Common myeloid progenitor, CD34-positive (primary cell): ENCODE data around the gene FBXL19.

Experiments used
- CTCF ChIA-PET: fragments of 350-600 bp; sonication (Branson Sonifier 250); formaldehyde crosslinking; loops from one replicate; lab custom pipeline; 2021; ENCODE audit warnings: antibody characterized with exemption; lab: Charles Lee
- POLR2A ChIA-PET: fragments of 350-600 bp; sonication (Branson Sonifier 250); formaldehyde crosslinking; loops from one replicate; lab custom pipeline; 2021; ENCODE audit warnings: antibody characterized with exemption; lab: Charles Lee
- DNase-seq, 3 donors: peaks; one replicate each; pipeline versions ENCODE4 v3.0.0 to v3.0.0-alpha.2; 2013
- H3K27ac ChIP-seq, 2 experiments: 1 replicate in 1 of 2; 2 replicates in 1 of 2; pipeline ENCODE4 v1.7.0; 2013; ENCODE audit warnings: inconsistent platforms in 2 of 2, low read length in 2 of 2, mild to moderate bottlenecking in 2 of 2, low read depth in 1 of 2, moderate library complexity in 1 of 2; ENCODE audit not compliant: severe bottlenecking in 2 of 2, insufficient read depth in 1 of 2, poor library complexity in 1 of 2
- H3K27me3 ChIP-seq, 5 experiments: replicated peaks in 2 of 5; 1 replicate in 3 of 5; 2 replicates in 2 of 5; pipeline versions ENCODE4 v1.6.1 to v1.7.0; 2013; ENCODE audit warnings: low read length in 4 of 5, mild to moderate bottlenecking in 2 of 5, moderate library complexity in 2 of 5, inconsistent platforms in 1 of 5; ENCODE audit not compliant: insufficient read depth in 5 of 5, control insufficient read depth in 4 of 5
- H3K36me3 ChIP-seq, 4 experiments: 1 replicate in 2 of 4; 2 replicates in 2 of 4; pipeline versions ENCODE4 v1.6.1 to v1.7.0; 2013; ENCODE audit warnings: low read length in 3 of 4, control low read depth in 1 of 4, mild to moderate bottlenecking in 1 of 4; ENCODE audit not compliant: control insufficient read depth in 4 of 4, insufficient read depth in 4 of 4
- H3K4me1 ChIP-seq, 4 experiments: 1 replicate in 3 of 4; 2 replicates in 1 of 4; pipeline versions ENCODE4 v1.6.1 to v1.7.1; 2013; ENCODE audit warnings: low read length in 3 of 4, mild to moderate bottlenecking in 3 of 4, control low read depth in 1 of 4, inconsistent platforms in 1 of 4, moderate library complexity in 1 of 4; ENCODE audit not compliant: control insufficient read depth in 4 of 4, insufficient read depth in 4 of 4; ENCODE audit errors: control extremely low read depth in 1 of 4
- H3K4me3 ChIP-seq, 7 experiments: 1 replicate in 4 of 7; 2 replicates in 3 of 7; pipeline versions ENCODE4 v1.5.1 to v1.7.0; 2013; ENCODE audit warnings: mild to moderate bottlenecking in 7 of 7, low read length in 6 of 7, moderate library complexity in 6 of 7, inconsistent platforms in 2 of 7, low read depth in 2 of 7, control low read depth in 1 of 7; ENCODE audit not compliant: insufficient read depth in 4 of 7, control insufficient read depth in 1 of 7; ENCODE audit errors: extremely low read depth in 1 of 7
- H3K9me3 ChIP-seq, 5 experiments: 1 replicate in 4 of 5; 2 replicates in 1 of 5; pipeline versions ENCODE4 v1.6.1 to v1.7.1; 2013; ENCODE audit warnings: low read length in 4 of 5, mild to moderate bottlenecking in 2 of 5, inconsistent platforms in 1 of 5, low read depth in 1 of 5, moderate library complexity in 1 of 5; ENCODE audit not compliant: control insufficient read depth in 4 of 5, insufficient read depth in 2 of 5; ENCODE audit errors: control extremely low read depth in 1 of 5
- WGBS: methylation state at CpG from one replicate; pipeline ENCODE4 v1.1.5; 2013; ENCODE audit not compliant: insufficient coverage; 5-methylcytosine and 5-hydroxymethylcytosine counted together

The FBXL19 gene

GRCh38 chr16:30992276-30992780, 69.0 kb downstream of the FBXL19 start:
- no peak overlapping the region for H3K27ac ChIP-seq
- no peaks in the 10 kb centered on the region for H3K27me3 ChIP-seq
- peaks cover 0 to 5% (median 0%) of the 10 kb centered on the region in 4 experiments for H3K36me3 ChIP-seq
- DNase-seq, result peak in 1 of 3 donors; percentile 49
- no peaks in the 10 kb centered on the region for H3K9me3 ChIP-seq
- WGBS, result 83% methylated on average over 6 of the region's 21 CpGs
- peaks cover 0 to 28% (median 21%) of the 10 kb centered on the region in 4 experiments for H3K4me1 ChIP-seq
- POLR2A ChIA-PET, result no interaction called here
- H3K4me3 ChIP-seq, result no peak overlapping the region
- CTCF ChIA-PET, result interaction anchor here (1.2 kb wide), 1 partner anchor 13 kb away, joined by 3 read pairs; no protein-coding TSS in a partner anchor

- Histone ChIP-seq H3K9me3 (no peaks in the 10 kb centered on the region), H3K4me3 (no peak overlapping the region), H3K36me3 (no peaks in the 10 kb centered on the region), H3K27ac (peak overlapping the region in 1 of 2 experiments; percentile 47), H3K27me3 (peaks cover 0 to 6% (median 0%) of the 10 kb centered on the region in 5 experiments), H3K4me1 (peaks cover 0 to 33% (median 25%) of the 10 kb centered on the region in 4 experiments)
- peak in 2 of 3 donors; percentile 48 to 56 for DNase-seq
- CTCF ChIA-PET, result interaction anchor here (0.7 to 1.2 kb wide), 6 partner anchors 8 to 35 kb away, joined by 3 to 4 read pairs (median 3); partner anchors contain the start of gene HSD3B7
- 64% methylated on average over 25 of the region's 29 CpGs for WGBS
- POLR2A ChIA-PET, result no interaction called here
Measured at GRCh38 chr16:30992931-30993816, 69.8 kb downstream of the FBXL19 start.

- no peak overlapping the region for H3K4me3 ChIP-seq
- POLR2A ChIA-PET, result no interaction called here
Measured at GRCh38 chr16:30995927-30996323, 72.6 kb downstream of the FBXL19 start.

GRCh38 chr16:30996324-30996984, 73.1 kb downstream of the FBXL19 start:
- peak overlapping the region in 1 of 2 experiments; percentile 61 for H3K27ac ChIP-seq
- H3K36me3 ChIP-seq, result no peaks in the 10 kb centered on the region
- ChIA-PET CTCF (interaction anchor here (1.0 kb wide), 1 partner anchor 11 kb away, joined by 3 read pairs; no protein-coding TSS in a partner anchor), POLR2A (interaction anchor here (0.6 kb wide), 1 partner anchor 38 kb away, joined by 3 read pairs; no protein-coding TSS in a partner anchor)
- peaks cover 0 to 15% (median 0%) of the 10 kb centered on the region in 5 experiments for H3K27me3 ChIP-seq
- peaks cover 0 to 33% (median 25%) of the 10 kb centered on the region in 4 experiments for H3K4me1 ChIP-seq
- WGBS, result 59% methylated on average over 17 of the region's 23 CpGs
- DNase-seq, result no peak
- H3K9me3 ChIP-seq, result no peaks in the 10 kb centered on the region
- peak overlapping the region; percentile 37 to 86 (median 69) for H3K4me3 ChIP-seq

More at GRCh38 chr16:30995927-30996323, 72.6 kb downstream of the FBXL19 start:
- H3K36me3 ChIP-seq, result no peaks in the 10 kb centered on the region
- DNase-seq, result no peak
- CTCF ChIA-PET, result interaction anchor here (1.3 kb wide), 1 partner anchor 11 kb away, joined by 5 read pairs; the partner anchor contains the start of gene HSD3B7
- H3K27me3 ChIP-seq, result peaks cover 0 to 15% (median 0%) of the 10 kb centered on the region in 5 experiments
- WGBS, result 96% methylated on average over 9 of the region's 11 CpGs
- peaks cover 0 to 33% (median 25%) of the 10 kb centered on the region in 4 experiments for H3K4me1 ChIP-seq
- no peak overlapping the region for H3K27ac ChIP-seq
- no peaks in the 10 kb centered on the region for H3K9me3 ChIP-seq

- peak overlapping the region in 1 of 2 experiments; percentile 61 for H3K27ac ChIP-seq
- 1% methylated on average over 48 of the region's 60 CpGs for WGBS
- POLR2A ChIA-PET, result interaction anchor here (0.6 kb wide), 1 partner anchor 38 kb away, joined by 3 read pairs; no protein-coding TSS in a partner anchor
- CTCF ChIA-PET, result interaction anchor here (1.0 kb wide), 1 partner anchor 12 kb away, joined by 3 read pairs; no protein-coding TSS in a partner anchor
- DNase-seq, result peak; percentile 74 to 80 (median 80)
- peak overlapping the region; percentile 37 to 86 (median 69) for H3K4me3 ChIP-seq
- H3K9me3 ChIP-seq, result no peaks in the 10 kb centered on the region
- H3K27me3 ChIP-seq, result peaks cover 0 to 15% (median 0%) of the 10 kb centered on the region in 5 experiments
- peaks cover 0 to 29% (median 24%) of the 10 kb centered on the region in 4 experiments for H3K4me1 ChIP-seq
- H3K36me3 ChIP-seq, result no peaks in the 10 kb centered on the region
Measured at GRCh38 chr16:30996985-30997724, 73.8 kb downstream of the FBXL19 start.
